SU-DHL-6 (cell line): ENCODE results near the gene DMRT1.
A peak's percentile ranks its signal among the peaks of the same experiment; 100 is the strongest.

Source experiments
- CTCF ChIP-seq: fragments of 200-600 bp; sonication (generic); IDR thresholded peaks from one replicate; pipeline ENCODE4 v1.5.1; 2017; ENCODE audit warnings: antibody characterized with exemption, mild to moderate bottlenecking, low read length, moderate library complexity; ENCODE audit not compliant: insufficient read depth, poor library complexity, severe bottlenecking
- EZH2phosphoT487 ChIP-seq: fragments of 200-600 bp; sonication (generic), shearing (Covaris generic); conservative IDR thresholded peaks from 2 replicates; pipeline ENCODE4 v1.6.1; 2018; ENCODE audit warnings: mild to moderate bottlenecking, antibody characterized with exemption, low read length, moderate library complexity, mixed read lengths

- TF ChIP-seq CTCF (peak; percentile 15), EZH2phosphoT487 (no peak)
Observed at GRCh38 chr9:911005-911404, 69.5 kb downstream of the DMRT1 start.
